Skeletal muscle tissue (tissue), 4 donors: ENCODE measurements around the gene FAM181A. TPM values are rescaled to one million over a fixed set of nuclear protein-coding genes. Genes with fewer than 3 reads are reported as not detected.

Experiments used
- H3K27ac ChIP-seq: one replicate; pipeline ENCODE4 v1.7.0; 2013; ENCODE audit warnings: mild to moderate bottlenecking, low read depth, low read length, inconsistent platforms
- H3K27me3 ChIP-seq, 3 donors: one replicate each; pipeline ENCODE4 v1.7.0; 2013; ENCODE audit warnings: low read length in 3 of 3; ENCODE audit not compliant: control insufficient read depth in 3 of 3, insufficient read depth in 3 of 3
- H3K36me3 ChIP-seq, 3 donors: one replicate each; pipeline ENCODE4 v1.7.0; 2013; ENCODE audit warnings: low read length in 3 of 3; ENCODE audit not compliant: control insufficient read depth in 3 of 3, insufficient read depth in 3 of 3
- H3K4me1 ChIP-seq, 3 donors: one replicate each; pipeline ENCODE4 v1.7.0; 2013; ENCODE audit warnings: low read length in 3 of 3, mild to moderate bottlenecking in 3 of 3; ENCODE audit not compliant: control insufficient read depth in 3 of 3, insufficient read depth in 3 of 3
- H3K4me3 ChIP-seq, 3 donors: one replicate each; pipeline ENCODE4 v1.7.0; 2013; ENCODE audit warnings: low read length in 3 of 3
- H3K9ac ChIP-seq, 3 donors: one replicate each; pipeline ENCODE4 v1.7.0; 2013; ENCODE audit warnings: low read length in 3 of 3, mild to moderate bottlenecking in 3 of 3, moderate library complexity in 2 of 3, low read depth in 1 of 3
- H3K9me3 ChIP-seq, 3 donors: one replicate each; pipeline ENCODE4 v1.7.0; 2013; ENCODE audit warnings: low read length in 3 of 3; ENCODE audit not compliant: control insufficient read depth in 3 of 3
- total RNA-seq: library from RNA; depleted of rRNA; stranded (reverse); fragments of >200 nt; gene quantifications from one replicate; pipeline ENCODE4 v1.2.3, GENCODE V29; 2014
- donor health status: Osteomylitis.

FAM181A gene
- total RNA-seq, 1 donor from 2014 or later = not detected

- Histone ChIP-seq H3K27ac (peak overlapping the region; percentile 47), H3K4me1 (peaks cover 30 to 64% (median 31%) of the 10 kb centered on the region in 3 donors), H3K4me3 (no peak overlapping the region), H3K9me3 (no peaks in the 10 kb centered on the region), H3K9ac (peak overlapping the region in 1 of 3 donors; percentile 41), H3K36me3 (peaks cover 75 to 87% (median 86%) of the 10 kb centered on the region in 3 donors), H3K27me3 (peaks cover 0 to 7% (median 0%) of the 10 kb centered on the region in 3 donors)
Observed at GRCh38 chr14:93936926-93937325, 9.8 kb downstream of the FAM181A start.

GRCh38 chr14:93937519-93937918, 10.4 kb downstream of the FAM181A start:
- Histone ChIP-seq H3K27me3 (peaks cover 0 to 7% (median 0%) of the 10 kb centered on the region in 3 donors), H3K27ac (peak overlapping the region; percentile 47), H3K4me3 (no peak overlapping the region), H3K9ac (peak overlapping the region in 1 of 3 donors; percentile 41), H3K9me3 (no peaks in the 10 kb centered on the region), H3K36me3 (peaks cover 75 to 87% (median 86%) of the 10 kb centered on the region in 3 donors), H3K4me1 (peaks cover 36 to 70% (median 37%) of the 10 kb centered on the region in 3 donors)

- Histone ChIP-seq H3K4me3 (no peak overlapping the region), H3K9ac (peak overlapping the region in 1 of 3 donors; percentile 40), H3K36me3 (peaks cover 70 to 85% (median 83%) of the 10 kb centered on the region in 3 donors), H3K27me3 (peaks cover 0 to 7% (median 0%) of the 10 kb centered on the region in 3 donors), H3K4me1 (peaks cover 48 to 77% (median 48%) of the 10 kb centered on the region in 3 donors), H3K9me3 (no peaks in the 10 kb centered on the region), H3K27ac (no peak overlapping the region)
Observed at GRCh38 chr14:93938751-93939303, 11.7 kb downstream of the FAM181A start.

GRCh38 chr14:93939304-93940229, 12.4 kb downstream of the FAM181A start:
- H3K4me1 ChIP-seq = peaks cover 55 to 83% (median 55%) of the 10 kb centered on the region in 3 donors
- no peaks in the 10 kb centered on the region for H3K9me3 ChIP-seq
- H3K27ac ChIP-seq = peak overlapping the region; percentile 56
- H3K4me3 ChIP-seq = peak overlapping the region in 1 of 3 donors; percentile 22
- H3K36me3 ChIP-seq = peaks cover 63 to 83% (median 80%) of the 10 kb centered on the region in 3 donors
- H3K9ac ChIP-seq = peak overlapping the region in 1 of 3 donors; percentile 40
- peaks cover 0 to 7% (median 0%) of the 10 kb centered on the region in 3 donors for H3K27me3 ChIP-seq

GRCh38 chr14:93940437-93940836, 13.3 kb downstream of the FAM181A start:
- peaks cover 64 to 90% (median 64%) of the 10 kb centered on the region in 3 donors for H3K4me1 ChIP-seq
- H3K27me3 ChIP-seq = peaks cover 0 to 7% (median 0%) of the 10 kb centered on the region in 3 donors
- H3K9me3 ChIP-seq = no peaks in the 10 kb centered on the region
- H3K4me3 ChIP-seq = no peak overlapping the region
- peak overlapping the region; percentile 56 for H3K27ac ChIP-seq
- peaks cover 61 to 83% (median 77%) of the 10 kb centered on the region in 3 donors for H3K36me3 ChIP-seq
- peak overlapping the region in 1 of 3 donors; percentile 4 for H3K9ac ChIP-seq

- Histone ChIP-seq H3K9ac (peak overlapping the region in 2 of 3 donors; percentile 14 to 70), H3K36me3 (peaks cover 61 to 83% (median 72%) of the 10 kb centered on the region in 3 donors), H3K4me3 (no peak overlapping the region), H3K27me3 (peaks cover 0 to 7% (median 0%) of the 10 kb centered on the region in 3 donors), H3K27ac (peak overlapping the region; percentile 56), H3K9me3 (no peaks in the 10 kb centered on the region), H3K4me1 (peaks cover 73 to 96% (median 74%) of the 10 kb centered on the region in 3 donors)
Observed at GRCh38 chr14:93941293-93941910, 14.3 kb downstream of the FAM181A start.

DNA sequence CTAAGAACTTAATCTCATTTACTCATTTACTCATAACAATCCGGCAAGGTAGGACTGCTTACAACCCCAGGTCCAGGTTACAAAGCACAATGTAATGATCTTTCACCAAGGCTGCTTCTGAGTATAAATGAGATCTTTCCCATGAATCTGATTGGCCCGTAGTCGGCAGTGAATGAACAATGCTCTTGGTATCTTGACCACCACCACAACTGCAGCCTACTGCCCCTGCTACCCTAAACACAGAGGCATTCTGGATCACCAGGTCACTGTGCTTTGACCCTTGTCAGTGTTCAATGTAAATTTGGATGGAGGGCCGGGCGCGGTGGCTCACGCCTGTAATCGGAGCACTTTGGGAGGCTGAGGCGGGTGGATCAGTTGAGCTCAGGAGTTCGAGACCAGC, 15.9 kb downstream of the FAM181A start:
- Histone ChIP-seq H3K4me1 (peaks cover 80 to 95% (median 83%) of the 10 kb centered on the region in 3 donors), H3K27me3 (peaks cover 0 to 7% (median 0%) of the 10 kb centered on the region in 3 donors), H3K27ac (peak overlapping the region; percentile 55), H3K9ac (peak overlapping the region in 1 of 3 donors; percentile 70), H3K9me3 (no peaks in the 10 kb centered on the region), H3K36me3 (peaks cover 58 to 81% (median 69%) of the 10 kb centered on the region in 3 donors), H3K4me3 (no peak overlapping the region)

- H3K9me3 ChIP-seq = no peaks in the 10 kb centered on the region
- H3K4me1 ChIP-seq = peaks cover 84 to 95% (median 85%) of the 10 kb centered on the region in 3 donors
- H3K27me3 ChIP-seq = peaks cover 0 to 6% (median 0%) of the 10 kb centered on the region in 3 donors
- H3K4me3 ChIP-seq = no peak overlapping the region
- H3K36me3 ChIP-seq = peaks cover 56 to 81% (median 71%) of the 10 kb centered on the region in 3 donors
- H3K9ac ChIP-seq = peak overlapping the region in 2 of 3 donors; percentile 37 to 74
- H3K27ac ChIP-seq = peak overlapping the region; percentile 79
Observed at GRCh38 chr14:93943930-93944329, 16.8 kb downstream of the FAM181A start.

GRCh38 chr14:93944348-93945069, 17.4 kb downstream of the FAM181A start:
- Histone ChIP-seq H3K9me3 (no peaks in the 10 kb centered on the region), H3K27me3 (peaks cover 0 to under 1% (median 0%) of the 10 kb centered on the region in 3 donors), H3K36me3 (peaks cover 60 to 81% (median 72%) of the 10 kb centered on the region in 3 donors), H3K9ac (peak overlapping the region; percentile 32 to 74 (median 47)), H3K27ac (peak overlapping the region; percentile 79), H3K4me3 (peak overlapping the region in 1 of 3 donors; percentile 24), H3K4me1 (peaks cover 85 to 95% (median 88%) of the 10 kb centered on the region in 3 donors)
